Cardiac muscle cell (in vitro differentiated cells and primary cell): Measurements from ENCODE around the gene EID2B. TPM values are rescaled to one million over a fixed set of nuclear protein-coding genes. Genes with fewer than 3 reads are reported as not detected.
A peak's percentile ranks its signal among the peaks of the same experiment; 100 is the strongest.

Source experiments
- DNase-seq, 2 donors: peaks; one replicate each; pipeline versions ENCODE4 v3.0.0 to v3.0.0-alpha.2; 2010 to 2017; ENCODE audit warnings: low read depth in 1 of 2, low spot score in 1 of 2
- H3K27ac ChIP-seq: fragments of 200-600 bp; sonication (generic); 2 replicates; pipeline ENCODE4 v1.5.1; 2016
- H3K27me3 ChIP-seq: fragments of 200-600 bp; sonication (generic); 2 replicates; pipeline ENCODE4 v1.6.0; 2016; ENCODE audit warnings: control low read depth
- H3K36me3 ChIP-seq: fragments of 200-600 bp; sonication (generic); 2 replicates; pipeline ENCODE4 v1.5.1; 2016; ENCODE audit warnings: control low read depth
- H3K4me1 ChIP-seq: fragments of 200-600 bp; sonication (generic); 2 replicates; pipeline ENCODE4 v1.8.1; 2017; ENCODE audit warnings: low read depth, mild to moderate bottlenecking, mixed run types
- H3K4me3 ChIP-seq: fragments of 200-600 bp; sonication (generic); 2 replicates; pipeline ENCODE4 v1.5.1; 2016; ENCODE audit warnings: mild to moderate bottlenecking
- H3K9me3 ChIP-seq: fragments of 200-600 bp; sonication (generic); 2 replicates; pipeline ENCODE4 v1.5.1; 2017; ENCODE audit warnings: low read depth, mild to moderate bottlenecking, control low read depth
- polyA plus RNA-seq: library from polyadenylated mRNA; unstranded; fragments of >200 nt; fragmentation: Nextera tagmentation; extraction: Ambion mirVana; gene quantifications from 2 replicates; pipeline ENCODE4 v1.2.1, GENCODE V29; 2016
- total RNA-seq: library from RNA; depleted of rRNA; stranded (reverse); fragments of >200 nt; gene quantifications from 2 replicates; pipeline ENCODE4 v1.2.3, GENCODE V29; 2016
- TF ChIP-seq, protein P1 (sequence below): IDR thresholded peaks from 2 replicates; pipeline ENCODE4 v1.5.1; 2012; ENCODE audit warnings: low read depth, mild to moderate bottlenecking, low read length

Gene EID2B
- total and polyA plus RNA-seq, 2 experiments from 2014 or later, result 8.4 to 17.5 TPM

DNA sequence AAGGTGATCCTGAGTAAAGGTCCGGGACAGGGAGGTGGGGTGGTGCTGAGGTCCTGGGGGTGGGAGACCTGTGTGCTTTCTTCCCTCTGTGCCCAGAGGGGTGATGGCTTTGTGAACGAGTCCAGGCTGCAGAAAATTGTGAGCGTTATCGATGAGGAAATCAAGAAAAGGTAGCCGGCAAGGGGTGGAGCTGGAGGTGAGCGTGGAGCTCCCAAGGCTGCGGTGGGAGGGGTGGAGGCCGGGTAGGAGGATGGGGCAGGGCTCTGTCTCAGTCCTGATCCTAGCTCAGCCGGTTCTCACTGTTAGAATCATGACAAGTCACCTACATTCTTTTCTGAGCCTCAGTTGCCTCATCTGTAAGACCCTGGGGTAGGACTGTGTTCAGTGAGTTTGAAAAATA lies 13.7 kb downstream of the EID2B start:
- Histone ChIP-seq H3K27ac (no peak overlapping the region), H3K27me3 (peaks cover 19% of the 10 kb centered on the region), H3K4me1 (no peaks in the 10 kb centered on the region), H3K9me3 (no peaks in the 10 kb centered on the region), H3K4me3 (no peak overlapping the region), H3K36me3 (no peaks in the 10 kb centered on the region)
- TF ChIP-seq, protein P1, sequence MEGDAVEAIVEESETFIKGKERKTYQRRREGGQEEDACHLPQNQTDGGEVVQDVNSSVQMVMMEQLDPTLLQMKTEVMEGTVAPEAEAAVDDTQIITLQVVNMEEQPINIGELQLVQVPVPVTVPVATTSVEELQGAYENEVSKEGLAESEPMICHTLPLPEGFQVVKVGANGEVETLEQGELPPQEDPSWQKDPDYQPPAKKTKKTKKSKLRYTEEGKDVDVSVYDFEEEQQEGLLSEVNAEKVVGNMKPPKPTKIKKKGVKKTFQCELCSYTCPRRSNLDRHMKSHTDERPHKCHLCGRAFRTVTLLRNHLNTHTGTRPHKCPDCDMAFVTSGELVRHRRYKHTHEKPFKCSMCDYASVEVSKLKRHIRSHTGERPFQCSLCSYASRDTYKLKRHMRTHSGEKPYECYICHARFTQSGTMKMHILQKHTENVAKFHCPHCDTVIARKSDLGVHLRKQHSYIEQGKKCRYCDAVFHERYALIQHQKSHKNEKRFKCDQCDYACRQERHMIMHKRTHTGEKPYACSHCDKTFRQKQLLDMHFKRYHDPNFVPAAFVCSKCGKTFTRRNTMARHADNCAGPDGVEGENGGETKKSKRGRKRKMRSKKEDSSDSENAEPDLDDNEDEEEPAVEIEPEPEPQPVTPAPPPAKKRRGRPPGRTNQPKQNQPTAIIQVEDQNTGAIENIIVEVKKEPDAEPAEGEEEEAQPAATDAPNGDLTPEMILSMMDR, result no peak
- no peak for DNase-seq

GRCh38 chr19:39518458-39518857 lies 14.2 kb downstream of the EID2B start:
- TF ChIP-seq, protein P1, result no peak
- no peaks in the 10 kb centered on the region for H3K4me1 ChIP-seq
- DNase-seq, result no peak
- no peak overlapping the region for H3K27ac ChIP-seq
- H3K27me3 ChIP-seq, result peaks cover 19% of the 10 kb centered on the region
- H3K9me3 ChIP-seq, result no peaks in the 10 kb centered on the region
- H3K4me3 ChIP-seq, result no peak overlapping the region
- H3K36me3 ChIP-seq, result no peaks in the 10 kb centered on the region

- Histone ChIP-seq H3K36me3 (no peaks in the 10 kb centered on the region), H3K4me1 (no peaks in the 10 kb centered on the region), H3K9me3 (no peaks in the 10 kb centered on the region), H3K27me3 (peaks cover 19% of the 10 kb centered on the region), H3K27ac (no peak overlapping the region), H3K4me3 (no peak overlapping the region)
- TF ChIP-seq, protein P1, result no peak
- DNase-seq, result no peak
Observed at GRCh38 chr19:39517432-39517831, 15.2 kb downstream of the EID2B start.

DNA sequence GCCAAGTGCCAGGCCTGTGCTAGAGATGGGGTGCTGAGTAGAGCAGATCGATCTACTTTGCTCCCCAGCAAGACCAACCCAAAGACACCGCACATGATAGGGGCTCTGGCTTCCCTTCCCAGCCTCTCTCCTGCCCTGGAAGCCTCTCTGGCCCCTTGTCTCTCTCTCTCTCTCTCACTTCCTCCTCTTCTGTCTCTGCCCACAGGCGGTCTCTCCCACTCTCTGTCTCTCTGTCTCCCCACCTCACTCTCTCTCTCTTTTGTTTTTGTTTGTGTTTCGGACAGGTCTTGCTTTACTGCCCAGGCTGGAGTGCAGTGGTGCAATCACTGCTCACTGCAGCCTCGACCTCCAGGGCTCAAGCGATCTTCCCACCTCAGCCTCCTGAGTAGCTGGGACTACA lies 16.4 kb downstream of the EID2B start:
- Histone ChIP-seq H3K4me1 (no peaks in the 10 kb centered on the region), H3K27ac (no peak overlapping the region), H3K27me3 (peaks cover 19% of the 10 kb centered on the region), H3K9me3 (no peaks in the 10 kb centered on the region), H3K4me3 (peak overlapping the region; percentile 58), H3K36me3 (no peaks in the 10 kb centered on the region)
- DNase-seq, result no peak
- TF ChIP-seq, protein P1, result no peak

DNA sequence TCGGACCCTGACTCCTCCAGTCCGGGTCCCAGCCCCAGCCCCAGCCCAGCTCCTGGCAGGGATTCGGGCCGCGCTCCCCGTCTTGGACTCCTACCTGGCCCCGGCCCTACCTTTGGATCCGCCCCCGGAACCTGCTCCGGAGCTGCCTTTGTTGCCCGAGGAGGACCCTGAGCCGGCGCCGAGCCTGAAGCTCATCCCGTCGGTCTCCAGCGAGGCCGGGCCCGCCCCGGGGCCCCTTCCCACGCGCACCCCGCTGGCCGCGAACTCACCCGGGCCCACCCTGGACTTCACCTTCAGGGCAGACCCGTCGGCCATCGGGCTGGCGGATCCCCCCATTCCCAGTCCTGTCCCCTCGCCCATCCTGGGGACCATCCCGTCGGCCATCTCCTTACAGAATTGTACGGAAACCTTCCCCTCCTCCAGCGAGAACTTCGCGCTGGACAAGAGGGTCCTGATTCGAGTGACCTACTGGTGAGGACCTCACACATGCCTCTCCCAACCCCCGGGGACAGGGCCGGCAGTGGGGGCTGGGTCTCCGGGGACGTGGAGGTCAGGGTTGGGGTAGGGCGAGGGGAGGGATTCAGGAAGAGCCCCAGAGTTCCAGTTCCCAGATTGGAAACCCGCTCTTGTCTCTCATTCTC lies 17.0 kb downstream of the EID2B start:
- DNase-seq, result peak in 1 of 2 donors; percentile 42
- TF ChIP-seq, protein P1, result no peak
- Histone ChIP-seq H3K4me3 (peak overlapping the region; percentile 58), H3K9me3 (no peaks in the 10 kb centered on the region), H3K27me3 (peaks cover 19% of the 10 kb centered on the region), H3K36me3 (no peaks in the 10 kb centered on the region), H3K27ac (no peak overlapping the region), H3K4me1 (no peaks in the 10 kb centered on the region)
